Epithelial cell of proximal tubule (primary cell): ENCODE results near the gene FRAS1. TPM values are rescaled to one million over a fixed set of nuclear protein-coding genes. Genes with fewer than 3 reads are reported as not detected.

Experiments used
- DNase-seq: peaks from one replicate; pipeline ENCODE4 v3.0.0-alpha.2; 2011; ENCODE audit warnings: low read depth
- H3K4me3 ChIP-seq: 2 replicates; pipeline ENCODE4 v1.5.1; 2011; ENCODE audit warnings: low read depth, mild to moderate bottlenecking, low read length
- CTCF ChIP-seq: conservative IDR thresholded peaks from 2 replicates; pipeline ENCODE4 v1.5.1; 2012; ENCODE audit warnings: low read depth, mild to moderate bottlenecking, low read length
- total RNA-seq: library from RNA; depleted of rRNA; stranded (reverse); fragments of >200 nt; gene quantifications from 2 replicates; pipeline ENCODE4 v1.2.3, GENCODE V29; 2015

FRAS1 gene
- total RNA-seq, 1 donor from 2014 or later = 9.1 TPM

- DNase-seq = no peak
- no peak overlapping the region for H3K4me3 ChIP-seq
- TF ChIP-seq CTCF = no peak
Measured at GRCh38 chr4:78152795-78153194, 95.7 kb downstream of the FRAS1 start.

- no peak for DNase-seq
- H3K4me3 ChIP-seq = no peak overlapping the region
- TF ChIP-seq CTCF = no peak
Measured at GRCh38 chr4:78154972-78155590, 98.0 kb downstream of the FRAS1 start.

- DNase-seq = no peak
- no peak overlapping the region for H3K4me3 ChIP-seq
- no peak for TF ChIP-seq CTCF
Measured at GRCh38 chr4:78155616-78156105, 98.5 kb downstream of the FRAS1 start.

GRCh38 chr4:78156520-78156919, 99.4 kb downstream of the FRAS1 start:
- DNase-seq = no peak
- TF ChIP-seq CTCF = no peak
- no peak overlapping the region for H3K4me3 ChIP-seq

GRCh38 chr4:78162342-78162741, 105.2 kb downstream of the FRAS1 start:
- no peak for DNase-seq
- H3K4me3 ChIP-seq = no peak overlapping the region
- TF ChIP-seq CTCF = no peak

GRCh38 chr4:78162821-78163220, 105.7 kb downstream of the FRAS1 start:
- TF ChIP-seq CTCF = no peak
- DNase-seq = no peak

GRCh38 chr4:78165758-78166157, 108.6 kb downstream of the FRAS1 start:
- DNase-seq = no peak
- no peak overlapping the region for H3K4me3 ChIP-seq
- no peak for TF ChIP-seq CTCF

More at GRCh38 chr4:78162821-78163220, 105.7 kb downstream of the FRAS1 start:
- no peak overlapping the region for H3K4me3 ChIP-seq
